Epithelial cell of proximal tubule (primary cell): Measurements from ENCODE around the gene CLN6. TPM values are rescaled to one million over a fixed set of nuclear protein-coding genes. Genes with fewer than 3 reads are reported as not detected.
"Not testable (repeated sequence)": the region's sequence is repeated elsewhere in the genome, so short reads cannot be mapped to it uniquely, and the experiment has no call there.

Experiments
- DNase-seq: peaks from one replicate; pipeline ENCODE4 v3.0.0-alpha.2; 2011; ENCODE audit warnings: low read depth
- H3K4me3 ChIP-seq: 2 replicates; pipeline ENCODE4 v1.5.1; 2011; ENCODE audit warnings: low read depth, mild to moderate bottlenecking, low read length
- CTCF ChIP-seq: conservative IDR thresholded peaks from 2 replicates; pipeline ENCODE4 v1.5.1; 2012; ENCODE audit warnings: low read depth, mild to moderate bottlenecking, low read length
- total RNA-seq: library from RNA; depleted of rRNA; stranded (reverse); fragments of >200 nt; gene quantifications from 2 replicates; pipeline ENCODE4 v1.2.3, GENCODE V29; 2015

The CLN6 gene
- total RNA-seq, 1 donor from 2014 or later = 14.9 TPM

- H3K4me3 ChIP-seq = peak overlapping the region; percentile 53
- TF ChIP-seq CTCF = no peak
- DNase-seq = no peak
Measured at GRCh38 chr15:68205954-68206539, 23.5 kb downstream of the CLN6 start.

GRCh38 chr15:68205558-68205944 lies 24.0 kb downstream of the CLN6 start:
- TF ChIP-seq CTCF = no peak
- H3K4me3 ChIP-seq = peak overlapping the region; percentile 53
- no peak for DNase-seq

- no peak for TF ChIP-seq CTCF
- H3K4me3 ChIP-seq = peak within 1 kb of the TSS; percentile 53
- no peak for DNase-seq
Measured at GRCh38 chr15:68204776-68205557, 24.6 kb downstream of the CLN6 start, which contains the start of gene CALML4. Gene CALML4, minus strand, starts transcription at chr15:68205332. Its CDS starts 85 bp downstream, at chr15:68205247.

- H3K4me3 ChIP-seq = peak overlapping the region; percentile 53
- TF ChIP-seq CTCF = no peak
Measured at GRCh38 chr15:68204361-68204760, 25.2 kb downstream of the CLN6 start.

GRCh38 chr15:68203956-68204355 lies 25.6 kb downstream of the CLN6 start:
- no peak for DNase-seq
- TF ChIP-seq CTCF = no peak
- H3K4me3 ChIP-seq = no peak overlapping the region

More at GRCh38 chr15:68204361-68204760, 25.2 kb downstream of the CLN6 start:
- DNase-seq = no peak

- H3K4me3 ChIP-seq = no peak overlapping the region
- no peak for TF ChIP-seq CTCF
- no peak for DNase-seq
Measured at GRCh38 chr15:68203486-68203885, 26.0 kb downstream of the CLN6 start.

- not testable (repeated sequence) for DNase-seq, H3K4me3 ChIP-seq
Measured at GRCh38 chr15:68202994-68203393, 26.5 kb downstream of the CLN6 start.
